Activated naive CD8-positive, alpha-beta T cell treated with anti-CD3 and anti-CD28 coated beads, Interleukin-2, amount 10 ng/mL, durations not matched to agents 7 days and 5 days (primary cell): ENCODE results near the gene HEYL. TPM values are rescaled to one million over a fixed set of nuclear protein-coding genes. Genes with fewer than 3 reads are reported as not detected.

Experiments used
- ATAC-seq: fragments of 150-1000 bp; cut with Tn5 transposase; one replicate; pipeline ENCODE4 v1.10.0; 2021; ENCODE audit warnings: low read depth, moderate library complexity
- POLR2A ChIA-PET: fragments of 350-600 bp; sonication (Branson Sonifier 250); formaldehyde crosslinking; loops from one replicate; lab custom pipeline; 2021; ENCODE audit warnings: antibody characterized with exemption; lab: Charles Lee
- DNase-seq: peaks from one replicate; pipeline ENCODE4 v3.0.0; 2021
- H3K27ac Mint-ChIP-seq: one replicate; pipeline ENCODE4 v1.8.0; 2022; ENCODE audit warnings: mild to moderate bottlenecking, mixed read lengths
- H3K27me3 Mint-ChIP-seq: one replicate; pipeline ENCODE4 v1.8.0; 2022; ENCODE audit warnings: mild to moderate bottlenecking, moderate library complexity, mixed read lengths
- H3K36me3 Mint-ChIP-seq: one replicate; pipeline ENCODE4 v1.8.0; 2021; ENCODE audit warnings: mild to moderate bottlenecking, mixed read lengths
- H3K4me1 Mint-ChIP-seq: one replicate; pipeline ENCODE4 v1.8.0; 2021; ENCODE audit warnings: mixed read lengths
- H3K4me3 Mint-ChIP-seq: one replicate; pipeline ENCODE4 v1.8.0; 2022; ENCODE audit warnings: mild to moderate bottlenecking, moderate library complexity, mixed read lengths
- H3K9me3 Mint-ChIP-seq: one replicate; pipeline ENCODE4 v1.8.0; 2021; ENCODE audit warnings: mixed read lengths
- total RNA-seq, 2 experiments: library from RNA; stranded (reverse); gene quantifications; one replicate each; pipeline ENCODE4 v1.2.3, GENCODE V29; 2021

Gene HEYL
- total RNA-seq, 2 experiments from 2014 or later = not detected

- Mint-ChIP-seq H3K4me3 (no peak overlapping the region), H3K36me3 (no peaks in the 10 kb centered on the region), H3K27ac (no peak overlapping the region), H3K9me3 (no peaks in the 10 kb centered on the region), H3K4me1 (peaks cover 1% of the 10 kb centered on the region), H3K27me3 (peaks cover 25% of the 10 kb centered on the region)
- DNase-seq = no peak
- ATAC-seq = no peak
- POLR2A ChIA-PET = no interaction called here
Measured at GRCh38 chr1:39675220-39675619, 35.8 kb upstream of the HEYL start.

- Mint-ChIP-seq H3K9me3 (no peaks in the 10 kb centered on the region), H3K4me3 (no peak overlapping the region), H3K27me3 (peaks cover 33% of the 10 kb centered on the region), H3K27ac (no peak overlapping the region), H3K36me3 (no peaks in the 10 kb centered on the region), H3K4me1 (peaks cover 1% of the 10 kb centered on the region)
- POLR2A ChIA-PET = no interaction called here
- DNase-seq (no peak), ATAC-seq (no peak)
Measured at GRCh38 chr1:39673215-39673614, 33.8 kb upstream of the HEYL start.

- H3K27me3 Mint-ChIP-seq = peaks cover 33% of the 10 kb centered on the region
- peak; percentile 38 for ATAC-seq
- DNase-seq = peak; percentile 52
- POLR2A ChIA-PET = no interaction called here
- H3K27ac Mint-ChIP-seq = no peak overlapping the region
- H3K36me3 Mint-ChIP-seq = no peaks in the 10 kb centered on the region
- peaks cover 4% of the 10 kb centered on the region for H3K4me1 Mint-ChIP-seq
- peak overlapping the region; percentile 50 for H3K4me3 Mint-ChIP-seq
- H3K9me3 Mint-ChIP-seq = no peaks in the 10 kb centered on the region
Measured at GRCh38 chr1:39672551-39672947, 33.1 kb upstream of the HEYL start.

- Mint-ChIP-seq H3K4me3 (peak within 1 kb of the TSS; percentile 50), H3K36me3 (no peaks in the 10 kb centered on the region), H3K27ac (no peak within 1 kb of the TSS), H3K9me3 (no peaks in the 10 kb centered on the region), H3K4me1 (peaks cover 7% of the 10 kb centered on the region), H3K27me3 (peaks cover 33% of the 10 kb centered on the region)
- DNase-seq (peak; percentile 57), ATAC-seq (peak; percentile 59)
- POLR2A ChIA-PET = interaction anchor here (1.1 to 1.5 kb wide), 2 partner anchors 24 to 67 kb away, joined by 3 to 4 read pairs; partner anchors contain the start of gene PPIE
Measured at GRCh38 chr1:39671793-39672550, 32.5 kb upstream of the HEYL start, which contains the start of gene NT5C1A. NT5C1A (minus strand) TSS chr1:39672107; CDS start chr1:39672038, 69 bp downstream.

GRCh38 chr1:39671433-39671792 is 32.0 kb upstream of the HEYL start:
- peak overlapping the region; percentile 33 for H3K4me3 Mint-ChIP-seq
- no peaks in the 10 kb centered on the region for H3K9me3 Mint-ChIP-seq
- peaks cover 33% of the 10 kb centered on the region for H3K27me3 Mint-ChIP-seq
- ATAC-seq (no peak), DNase-seq (no peak)
- no peaks in the 10 kb centered on the region for H3K36me3 Mint-ChIP-seq
- POLR2A ChIA-PET = interaction anchor here (1.1 to 1.5 kb wide), 2 partner anchors 23 to 67 kb away, joined by 3 to 4 read pairs; partner anchors contain the start of gene PPIE
- H3K4me1 Mint-ChIP-seq = peaks cover 12% of the 10 kb centered on the region
- H3K27ac Mint-ChIP-seq = no peak overlapping the region

GRCh38 chr1:39670689-39671088 is 31.2 kb upstream of the HEYL start:
- Mint-ChIP-seq H3K4me1 (peaks cover 12% of the 10 kb centered on the region), H3K9me3 (no peaks in the 10 kb centered on the region), H3K27ac (no peak overlapping the region), H3K36me3 (no peaks in the 10 kb centered on the region), H3K27me3 (peaks cover 33% of the 10 kb centered on the region), H3K4me3 (no peak overlapping the region)
- no peak for DNase-seq
- POLR2A ChIA-PET = interaction anchor here (1.1 to 1.5 kb wide), 2 partner anchors 23 to 68 kb away, joined by 3 to 4 read pairs; partner anchors contain the start of gene PPIE
- no peak for ATAC-seq

- Mint-ChIP-seq H3K9me3 (no peaks in the 10 kb centered on the region), H3K27me3 (peaks cover 28% of the 10 kb centered on the region), H3K27ac (no peak overlapping the region), H3K4me3 (no peak overlapping the region), H3K4me1 (peaks cover 12% of the 10 kb centered on the region), H3K36me3 (no peaks in the 10 kb centered on the region)
- ATAC-seq (no peak), DNase-seq (no peak)
- POLR2A ChIA-PET = interaction anchor here (0.7 kb wide), 1 partner anchor 93 kb away, joined by 3 read pairs; no protein-coding TSS in a partner anchor
Measured at GRCh38 chr1:39668894-39669293, 29.5 kb upstream of the HEYL start.

- POLR2A ChIA-PET = no interaction called here
- peaks cover 26% of the 10 kb centered on the region for H3K27me3 Mint-ChIP-seq
- H3K4me1 Mint-ChIP-seq = peaks cover 12% of the 10 kb centered on the region
- H3K9me3 Mint-ChIP-seq = no peaks in the 10 kb centered on the region
- no peak overlapping the region for H3K27ac Mint-ChIP-seq
- DNase-seq (no peak), ATAC-seq (no peak)
- no peaks in the 10 kb centered on the region for H3K36me3 Mint-ChIP-seq
- H3K4me3 Mint-ChIP-seq = no peak overlapping the region
Measured at GRCh38 chr1:39668111-39668510, 28.7 kb upstream of the HEYL start.

- ATAC-seq (peak; percentile 62), DNase-seq (no peak)
- POLR2A ChIA-PET = no interaction called here
- Mint-ChIP-seq H3K9me3 (no peaks in the 10 kb centered on the region), H3K36me3 (no peaks in the 10 kb centered on the region), H3K4me1 (peaks cover 12% of the 10 kb centered on the region), H3K4me3 (peak overlapping the region; percentile 1), H3K27me3 (peaks cover 16% of the 10 kb centered on the region), H3K27ac (no peak overlapping the region)
Measured at GRCh38 chr1:39666772-39667171, 27.3 kb upstream of the HEYL start.

GRCh38 chr1:39663559-39663958 is 24.1 kb upstream of the HEYL start:
- Mint-ChIP-seq H3K27ac (no peak overlapping the region), H3K4me1 (peaks cover 11% of the 10 kb centered on the region), H3K9me3 (no peaks in the 10 kb centered on the region), H3K36me3 (no peaks in the 10 kb centered on the region), H3K4me3 (no peak overlapping the region), H3K27me3 (peaks cover 3% of the 10 kb centered on the region)
- POLR2A ChIA-PET = no interaction called here
- ATAC-seq (no peak), DNase-seq (no peak)

GRCh38 chr1:39662861-39663260 is 23.4 kb upstream of the HEYL start:
- Mint-ChIP-seq H3K9me3 (no peaks in the 10 kb centered on the region), H3K4me1 (peaks cover 12% of the 10 kb centered on the region), H3K36me3 (no peaks in the 10 kb centered on the region), H3K4me3 (no peak overlapping the region), H3K27me3 (peaks cover 3% of the 10 kb centered on the region), H3K27ac (no peak overlapping the region)
- ATAC-seq = no peak
- DNase-seq = no peak
- POLR2A ChIA-PET = no interaction called here

- H3K27ac Mint-ChIP-seq = no peak overlapping the region
- DNase-seq (no peak), ATAC-seq (no peak)
- H3K4me1 Mint-ChIP-seq = peaks cover 3% of the 10 kb centered on the region
- H3K27me3 Mint-ChIP-seq = peaks cover 4% of the 10 kb centered on the region
- no peaks in the 10 kb centered on the region for H3K9me3 Mint-ChIP-seq
- H3K4me3 Mint-ChIP-seq = no peak overlapping the region
- no peaks in the 10 kb centered on the region for H3K36me3 Mint-ChIP-seq
- POLR2A ChIA-PET = no interaction called here
Measured at GRCh38 chr1:39659538-39659937, 20.1 kb upstream of the HEYL start.

GRCh38 chr1:39659110-39659509 is 19.7 kb upstream of the HEYL start:
- Mint-ChIP-seq H3K4me3 (no peak overlapping the region), H3K36me3 (no peaks in the 10 kb centered on the region), H3K27ac (no peak overlapping the region), H3K27me3 (peaks cover 7% of the 10 kb centered on the region), H3K4me1 (peaks cover 3% of the 10 kb centered on the region), H3K9me3 (no peaks in the 10 kb centered on the region)
- POLR2A ChIA-PET = interaction anchor here (1.0 kb wide), 1 partner anchor 468 kb away, joined by 3 read pairs; no protein-coding TSS in a partner anchor
- DNase-seq = no peak
- ATAC-seq = no peak
